K562 treated with DMSO at 1 percent for 4 hours (cell line): ENCODE data around the gene PIGBOS1. TPM values are rescaled to one million over a fixed set of nuclear protein-coding genes. Genes with fewer than 3 reads are reported as not detected.

Experiments used
- total RNA-seq: library from RNA; unstranded; fragments of 300-600 nt; gene quantifications from 2 replicates; pipeline ENCODE4 v1.2.3, GENCODE V29; 2022; ENCODE audit not compliant: insufficient read depth

The PIGBOS1 gene
- 28.7 and 62.1 TPM in 2 replicates for total RNA-seq

GRCh38 chr15:55318588-55319494 is at the start of gene PIGBOS1, which contains the start of gene PIGB:
Gene PIGBOS1, minus strand, starts transcription at chr15:55319123. Its CDS starts 1,331 bp downstream, at chr15:55317792.
Gene PIGB, plus strand, starts transcription at chr15:55319222. Its CDS starts 29 bp downstream, at chr15:55319251.

GRCh38 chr15:55289746-55290527 is 29.0 kb downstream of the PIGBOS1 start, which contains the start of gene RAB27A:
Gene RAB27A, minus strand, starts transcription at chr15:55289813. Its CDS starts 54,879 bp downstream, at chr15:55234934.

Other genes with a start within 250 kb of the PIGBOS1 start
- 130 and 143 TPM in 2 replicates for gene RSL24D1, start 122.2 kb downstream of the PIGBOS1 start, total RNA-seq
- 34.3 and 37.0 TPM in 2 replicates for gene RAB27A, start 29.3 kb downstream of the PIGBOS1 start, total RNA-seq
- gene PIGB, start 99 bp upstream of the PIGBOS1 start, total RNA-seq: 6.9 and 8.4 TPM in 2 replicates
- gene CCPG1, start 89.2 kb upstream of the PIGBOS1 start, total RNA-seq: 80.7 and 86.6 TPM in 2 replicates
- gene PIERCE2, start 89.4 kb upstream of the PIGBOS1 start, total RNA-seq: 2.5 and 8.7 TPM in 2 replicates
- 0.90 TPM in 1 of 2 replicates, not detected in the other for gene DNAAF4, start 189.1 kb upstream of the PIGBOS1 start, total RNA-seq